ENCODE measurements around the gene DNMBP. TPM values are rescaled to one million over a fixed set of nuclear protein-coding genes. Genes with fewer than 3 reads are reported as not detected.
"Not testable (repeated sequence)": the region's sequence is repeated elsewhere in the genome, so short reads cannot be mapped to it uniquely, and the experiment has no call there.

The DNMBP gene
- total RNA-seq, 6 donors from 2014 or later: 10.1 to 18.9 (median 12.6) TPM

GRCh38 chr10:99995269-99995668 lies 14.5 kb downstream of the DNMBP start:
- Histone ChIP-seq H3K4me3 (no peak overlapping the region), H3K36me3 (no peaks in the 10 kb centered on the region), H3K27me3 (no peaks in the 10 kb centered on the region), H3K4me1 (peaks cover 10 to 41% (median 20%) of the 10 kb centered on the region in 4 donors), H3K9me3 (no peaks in the 10 kb centered on the region), H3K27ac (peak overlapping the region in 2 of 4 donors; percentile 48 to 75)
- 47 to 53% methylated on average over 3 of the region's 3 CpGs for WGBS, 2 donors
- TF ChIP-seq EP300 (IDR thresholded peaks at IDR 0.05) (no peak), POLR2AphosphoS5 (IDR thresholded peaks at IDR 0.05) (no peak), CTCF (IDR thresholded peaks at IDR 0.05) (no peak), POLR2A (IDR thresholded peaks at IDR 0.05) (no peak)
- DNase-seq: no peak
- ATAC-seq (ENCODE audit: low FRiP score in 2 of 2): no peak

- Histone ChIP-seq H3K27ac (peak overlapping the region in 2 of 4 donors; percentile 48 to 75), H3K36me3 (no peaks in the 10 kb centered on the region), H3K4me1 (peaks cover 10 to 41% (median 20%) of the 10 kb centered on the region in 4 donors), H3K4me3 (no peak overlapping the region), H3K27me3 (no peaks in the 10 kb centered on the region), H3K9me3 (no peaks in the 10 kb centered on the region)
- ATAC-seq (ENCODE audit: low FRiP score in 2 of 2): no peak
- TF ChIP-seq EP300 (IDR thresholded peaks at IDR 0.05): no peak
- TF ChIP-seq POLR2A (IDR thresholded peaks at IDR 0.05): no peak
- TF ChIP-seq CTCF (IDR thresholded peaks at IDR 0.05): no peak
- TF ChIP-seq POLR2AphosphoS5 (IDR thresholded peaks at IDR 0.05): no peak
- no peak for DNase-seq
- WGBS, 2 donors: 99% methylated on average over 5 of the region's 5 CpGs
These were observed 14.9 kb downstream of the DNMBP start for GRCh38 chr10:99994801-99995200.

- peak in 1 of 2 donors; percentile 91 for DNase-seq
These were observed 15.8 kb downstream of the DNMBP start for GRCh38 chr10:99993701-99994689.

GRCh38 chr10:99985637-99986036 lies 24.1 kb downstream of the DNMBP start:
- H3K4me1 ChIP-seq: peaks cover 17 to 29% (median 28%) of the 10 kb centered on the region in 4 donors
- not testable (repeated sequence) for H3K27ac ChIP-seq; H3K4me3 ChIP-seq; DNase-seq; H3K36me3 ChIP-seq; H3K27me3 ChIP-seq; H3K9me3 ChIP-seq; ATAC-seq (ENCODE audit: low FRiP score in 2 of 2)
- WGBS, 2 donors: 89 to 94% methylated on average over 5 of the region's 5 CpGs

More at GRCh38 chr10:99993701-99994689, 15.8 kb downstream of the DNMBP start:
- peaks cover 10 to 41% (median 20%) of the 10 kb centered on the region in 4 donors for H3K4me1 ChIP-seq
- 51 to 58% methylated on average over 8 of the region's 8 CpGs for WGBS, 2 donors
- peak overlapping the region; percentile 52 to 75 (median 63) for H3K27ac ChIP-seq
- H3K36me3 ChIP-seq: no peaks in the 10 kb centered on the region
- no peaks in the 10 kb centered on the region for H3K27me3 ChIP-seq
- H3K4me3 ChIP-seq: no peak overlapping the region
- ATAC-seq (ENCODE audit: low FRiP score in 2 of 2): peak; percentile 76 to 92
- TF ChIP-seq POLR2AphosphoS5 (IDR thresholded peaks at IDR 0.05) (peak; percentile 64 to 72), POLR2A (IDR thresholded peaks at IDR 0.05) (no peak), CTCF (IDR thresholded peaks at IDR 0.05) (no peak), EP300 (IDR thresholded peaks at IDR 0.05) (peak; percentile 28 to 83 (median 62))
- H3K9me3 ChIP-seq: no peaks in the 10 kb centered on the region

- peak in 1 of 2 donors; percentile 47 for ATAC-seq (ENCODE audit: low FRiP score in 2 of 2)
- WGBS, 2 donors: 54 to 65% methylated on average over 5 of the region's 5 CpGs
- DNase-seq: no peak
- H3K36me3 ChIP-seq: no peaks in the 10 kb centered on the region
- H3K4me1 ChIP-seq: peaks cover 21 to 29% (median 28%) of the 10 kb centered on the region in 4 donors
- H3K4me3 ChIP-seq: no peak overlapping the region
- no peak for TF ChIP-seq POLR2AphosphoS5 (IDR thresholded peaks at IDR 0.05)
- TF ChIP-seq EP300 (IDR thresholded peaks at IDR 0.05): no peak
- no peak for TF ChIP-seq CTCF (IDR thresholded peaks at IDR 0.05)
- no peak for TF ChIP-seq POLR2A (IDR thresholded peaks at IDR 0.05)
- H3K9me3 ChIP-seq: no peaks in the 10 kb centered on the region
- H3K27ac ChIP-seq: peak overlapping the region in 1 of 4 donors; percentile 67
- H3K27me3 ChIP-seq: no peaks in the 10 kb centered on the region
These were observed 25.3 kb downstream of the DNMBP start for GRCh38 chr10:99984211-99985034.
